A549 (cell line): ENCODE measurements around the gene TPH1. TPM values are rescaled to one million over a fixed set of nuclear protein-coding genes. Genes with fewer than 3 reads are reported as not detected.

Source experiments
- ATAC-seq, 2 experiments: fragments of 200-7000 bp in 1 of 2; fragments of >200 bp in 1 of 2; cut with Nextera tagmentation in 1 of 2; cut with Tn5 transposase in 1 of 2; 3 replicates each; pipeline versions ENCODE4 v1.8.0 to v1.9.1; 2018 to 2020; ENCODE audit warnings: mild to moderate bottlenecking in 1 of 2, moderate library complexity in 1 of 2
- CTCF ChIA-PET: fragments of 300-600 bp; sonication (Branson Sonifier 250); formaldehyde crosslinking; extraction: SDS; loops from one replicate; lab custom pipeline; 2021; ENCODE audit warnings: antibody characterized with exemption, inconsistent platforms; lab: Yijun Ruan, JAX
- POLR2A ChIA-PET: fragments of 350-600 bp; formaldehyde crosslinking; extraction: SDS; loops from one replicate; lab custom pipeline; 2021; ENCODE audit warnings: antibody characterized with exemption, inconsistent platforms; lab: Yijun Ruan, JAX
- DNase-seq, 2 experiments: peaks; one replicate each; pipeline versions ENCODE4 v3.0.0 to v3.0.0-alpha.2; 2011 to 2016; ENCODE audit warnings: low read depth in 1 of 2, low spot score in 1 of 2
- FAIRE-seq: peaks from 2 replicates; lab custom pipeline; 2011; peaks lifted over from hg19 to GRCh38; lab: Jason Lieb, UNC
- H3K27ac ChIP-seq, 2 experiments: fragments of >200 bp; sonication (Bioruptor Twin); formaldehyde crosslinking; 3 replicates each; pipeline ENCODE4 v1.5.1; 2016 to 2017
- H3K4me1 ChIP-seq: fragments of >200 bp; sonication (Bioruptor Twin); formaldehyde crosslinking; 3 replicates; pipeline ENCODE4 v1.6.1; 2016
- H3K4me2 ChIP-seq: fragments of >200 bp; sonication (Bioruptor Twin); formaldehyde crosslinking; 3 replicates; pipeline ENCODE4 v1.6.1; 2016
- H3K4me3 ChIP-seq: fragments of >200 bp; sonication (Bioruptor Twin); formaldehyde crosslinking; 3 replicates; pipeline ENCODE4 v1.5.1; 2016
- H3K9me3 ChIP-seq: fragments of >200 bp; sonication (Bioruptor Twin); formaldehyde crosslinking; 3 replicates; pipeline ENCODE4 v1.6.1; 2016
- CBX8 ChIP-seq: fragments of 200-600 bp; sonication (generic); IDR thresholded peaks from 2 replicates; pipeline ENCODE4 v1.6.1; 2016
- CHD2 ChIP-seq: fragments of 150-350 bp; IDR thresholded peaks from 2 replicates; pipeline ENCODE4 v1.6.1; 2014; ENCODE audit warnings: low read length; ENCODE audit not compliant: partially characterized antibody
- CHD4 ChIP-seq: fragments of 200-600 bp; sonication (generic); IDR thresholded peaks from 2 replicates; pipeline ENCODE4 v1.6.1; 2016; ENCODE audit warnings: antibody characterized with exemption, mild to moderate bottlenecking, borderline replicate concordance
- ELK1 ChIP-seq: fragments of 150-350 bp; IDR thresholded peaks from 2 replicates; pipeline ENCODE4 v1.6.1; 2014; ENCODE audit warnings: low read depth, mild to moderate bottlenecking, low read length
- ESRRA ChIP-seq: fragments of 150-350 bp; IDR thresholded peaks from 2 replicates; pipeline ENCODE4 v1.6.1; 2014; ENCODE audit warnings: mild to moderate bottlenecking, low read length, borderline replicate concordance
- FOXS1 ChIP-seq: fragments of 250-450 bp; sonication (Bioruptor Pico); IDR thresholded peaks from 2 replicates; pipeline ENCODE4 v1.5.0; 2020; ENCODE audit warnings: mild to moderate bottlenecking, moderate library complexity
- HEYL ChIP-seq: fragments of 250-450 bp; sonication (Bioruptor Pico); IDR thresholded peaks from 2 replicates; pipeline ENCODE4 v1.8.0; 2021; ENCODE audit warnings: mild to moderate bottlenecking, moderate library complexity
- HMGXB4 ChIP-seq: fragments of 250-450 bp; sonication (Bioruptor Pico); IDR thresholded peaks from 2 replicates; pipeline ENCODE4 v1.5.0; 2021; ENCODE audit warnings: mild to moderate bottlenecking, moderate library complexity, borderline replicate concordance
- HOXA7 ChIP-seq: fragments of 250-450 bp; sonication (Bioruptor Pico); IDR thresholded peaks from 2 replicates; pipeline ENCODE4 v1.5.0; 2020; ENCODE audit warnings: mild to moderate bottlenecking, moderate library complexity
- HOXB13 ChIP-seq: fragments of 250-450 bp; sonication (Bioruptor Pico); IDR thresholded peaks from 2 replicates; pipeline ENCODE4 v1.5.0; 2020; ENCODE audit warnings: low read depth, mild to moderate bottlenecking, moderate library complexity
- HOXB5 ChIP-seq: fragments of 250-450 bp; sonication (Bioruptor Pico); IDR thresholded peaks from 2 replicates; pipeline ENCODE4 v1.5.0; 2020; ENCODE audit warnings: mild to moderate bottlenecking, moderate library complexity
- JUN ChIP-seq, 2 experiments: fragments of >200 bp; sonication (Bioruptor Twin); formaldehyde crosslinking; IDR thresholded peaks; 2 replicates in 1 of 2; 3 replicates in 1 of 2; pipeline ENCODE4 v1.6.1; 2016 to 2017
- NFE2L2 ChIP-seq: fragments of 150-350 bp; conservative IDR thresholded peaks from 2 replicates; pipeline ENCODE4 v1.6.1; 2014; ENCODE audit warnings: low read length
- NPAS2 ChIP-seq: fragments of 250-450 bp; sonication (Bioruptor Pico); IDR thresholded peaks from 2 replicates; pipeline ENCODE4 v1.8.0; 2022; ENCODE audit warnings: mild to moderate bottlenecking, moderate library complexity, borderline replicate concordance
- POLR2A ChIP-seq: IDR thresholded peaks from 2 replicates; pipeline ENCODE4 v1.6.1; 2012; ENCODE audit warnings: mild to moderate bottlenecking, low read length
- RAD21 ChIP-seq, 2 experiments: fragments of >200 bp in 1 of 2; sonication (Bioruptor Twin) in 1 of 2; formaldehyde crosslinking in 1 of 2; IDR thresholded peaks in 1 of 2; conservative IDR thresholded peaks in 1 of 2; 2 replicates in 1 of 2; 3 replicates in 1 of 2; pipeline ENCODE4 v1.6.1; 2012 to 2018; ENCODE audit warnings: inconsistent platforms in 1 of 2
- RARB ChIP-seq: fragments of 250-450 bp; sonication (Bioruptor Pico); IDR thresholded peaks from 2 replicates; pipeline ENCODE4 v1.8.0; 2021; ENCODE audit warnings: mild to moderate bottlenecking, moderate library complexity
- REST ChIP-seq: fragments of 200-600 bp; sonication (generic); IDR thresholded peaks from 2 replicates; pipeline ENCODE4 v1.6.1; 2016; ENCODE audit warnings: antibody characterized with exemption, mild to moderate bottlenecking, moderate library complexity
- RFX5 ChIP-seq: fragments of 450-650 bp; IDR thresholded peaks from 2 replicates; pipeline ENCODE4 v1.7.1; 2014; ENCODE audit warnings: antibody characterized with exemption, mild to moderate bottlenecking, moderate library complexity
- RNF2 ChIP-seq: fragments of 200-600 bp; sonication (generic); IDR thresholded peaks from 2 replicates; pipeline ENCODE4 v1.6.1; 2016; ENCODE audit warnings: low read depth, mild to moderate bottlenecking, antibody characterized with exemption, moderate library complexity, borderline replicate concordance
- TP53 ChIP-seq: fragments of 250-450 bp; sonication (Bioruptor Pico); IDR thresholded peaks from 2 replicates; pipeline ENCODE4 v1.5.0; 2021; ENCODE audit warnings: mild to moderate bottlenecking, moderate library complexity
- ZFP36 ChIP-seq: fragments of 450-650 bp; IDR thresholded peaks from 2 replicates; pipeline ENCODE4 v1.6.1; 2014; ENCODE audit warnings: borderline replicate concordance; ENCODE audit not compliant: partially characterized antibody
- polyA plus RNA-seq, 4 experiments: library from polyadenylated mRNA; depleted of rRNA in 3 of 4; stranded (reverse); fragments of >200 nt; fragmentation: RNase III in 1 of 4; extraction: RNeasy Plus Mini Kit Qiagen cat#74134 plus additional on column Dnase treatment in 1 of 4; gene quantifications; 2 replicates in 3 of 4; 3 replicates in 1 of 4; pipeline ENCODE4 v1.2.3, GENCODE V29; 2011 to 2017

Gene TPH1
- polyA plus RNA-seq, 2 of the 4 experiments (the other 2 are of a cell fraction): 0.09 to 0.34 TPM

- TF ChIP-seq REST (no peak), HMGXB4 (CRISPR knock-in tag) (no peak), NFE2L2 (no peak), CHD4 (no peak), FOXS1 (CRISPR knock-in tag) (no peak), RARB (no peak), ZFP36 (no peak), CHD2 (no peak), JUN (IDR thresholded peaks at IDR 0.05) (no peak)
Measured at GRCh38 chr11:18016789-18017188, 29.3 kb downstream of the TPH1 start (continued).

GRCh38 chr11:18014876-18015275, 31.2 kb downstream of the TPH1 start:
- Histone ChIP-seq H3K9me3 (no peaks in the 10 kb centered on the region), H3K4me1 (peaks cover 11% of the 10 kb centered on the region; the same call in 2 of the 3 replicates), H3K4me2 (no peak overlapping the region), H3K27ac (no peak overlapping the region), H3K4me3 (no peak overlapping the region)
- CTCF ChIA-PET: no interaction called here
- FAIRE-seq: no peak
- no peak for DNase-seq
- TF ChIP-seq ZFP36 (no peak), CHD2 (no peak), TP53 (CRISPR knock-in tag) (no peak), ESRRA (no peak), RAD21 (conservative IDR thresholded peaks at IDR 0.05 in 1 of 2, IDR thresholded peaks at IDR 0.05 in 1 of 2) (no peak), POLR2A (no peak), HOXB5 (CRISPR knock-in tag) (no peak), HEYL (CRISPR knock-in tag) (no peak), HOXB13 (CRISPR knock-in tag) (no peak), NFE2L2 (no peak), HOXA7 (no peak), NPAS2 (no peak), RNF2 (no peak), RFX5 (no peak), ELK1 (no peak), CHD4 (no peak), REST (no peak), CBX8 (no peak)
- POLR2A ChIA-PET: no interaction called here
- no peak for ATAC-seq
